ENCODE data around the gene RARS1. TPM values are rescaled to one million over a fixed set of nuclear protein-coding genes. Genes with fewer than 3 reads are reported as not detected.

The RARS1 gene
- total and polyA plus RNA-seq, 2 donors from 2014 or later, result 35.5 to 62.8 TPM

GRCh38 chr5:168467755-168468330, 18.4 kb upstream of the RARS1 start:
- Histone ChIP-seq H3K4me3 (ENCODE audit: low read length in 3 of 3) (no peak overlapping the region), H3K36me3 (ENCODE audit: control insufficient read depth in 2 of 3, insufficient read depth in 3 of 3, low read length in 3 of 3) (peaks cover 0 to 48% (median 32%) of the 10 kb centered on the region in 3 donors), H3K27ac (ENCODE audit: low read depth in 2 of 2, low read length in 2 of 2) (no peak overlapping the region), H3K4me1 (ENCODE audit: control insufficient read depth in 2 of 3, insufficient read depth in 2 of 3, low read depth in 1 of 3, low read length in 3 of 3) (peaks cover 0 to 2% (median 0%) of the 10 kb centered on the region in 3 donors), H3K9me3 (ENCODE audit: control insufficient read depth in 2 of 3, insufficient read depth in 1 of 3, low read length in 3 of 3) (no peaks in the 10 kb centered on the region), H3K9ac (ENCODE audit: low read length in 3 of 3) (no peak overlapping the region), H3K27me3 (ENCODE audit: control insufficient read depth, insufficient read depth, low read length) (no peaks in the 10 kb centered on the region)
- intact Hi-C loops (cut with DNase I), result no loop called here
- no peak for DNase-seq
- no peak for FAIRE-seq
- no peak for TF ChIP-seq CTCF (IDR thresholded peaks at IDR 0.05; ENCODE audit: borderline replicate concordance, extremely low read depth, insufficient read depth)

DNA sequence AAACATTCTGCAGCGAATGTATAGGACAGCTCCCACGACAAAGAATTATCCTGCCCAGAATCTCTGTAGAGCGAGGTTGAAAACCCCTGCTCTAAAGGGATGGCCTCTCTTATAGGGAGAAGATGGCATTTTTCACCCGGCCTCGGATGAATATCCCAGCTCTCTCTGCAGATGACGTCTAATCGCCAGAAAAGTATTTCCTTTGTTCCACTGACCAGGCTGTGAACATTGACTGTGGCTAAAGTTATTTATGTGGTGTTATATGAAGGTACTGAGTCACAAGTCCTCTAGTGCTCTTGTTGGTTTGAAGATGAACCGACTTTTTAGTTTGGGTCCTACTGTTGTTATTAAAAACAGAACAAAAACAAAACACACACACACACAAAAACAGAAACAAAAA, 17.4 kb upstream of the RARS1 start:
- no peak for DNase-seq
- no peak for FAIRE-seq
- H3K36me3 ChIP-seq (ENCODE audit: control insufficient read depth in 2 of 3, insufficient read depth in 3 of 3, low read length in 3 of 3), result peaks cover 0 to 47% (median 32%) of the 10 kb centered on the region in 3 donors
- no peaks in the 10 kb centered on the region for H3K9me3 ChIP-seq (ENCODE audit: control insufficient read depth in 2 of 3, insufficient read depth in 1 of 3, low read length in 3 of 3)
- no peaks in the 10 kb centered on the region for H3K27me3 ChIP-seq (ENCODE audit: control insufficient read depth, insufficient read depth, low read length)
- H3K9ac ChIP-seq (ENCODE audit: low read length in 3 of 3), result no peak overlapping the region
- TF ChIP-seq CTCF (IDR thresholded peaks at IDR 0.05; ENCODE audit: borderline replicate concordance, extremely low read depth, insufficient read depth), result no peak
- H3K27ac ChIP-seq (ENCODE audit: low read depth in 2 of 2, low read length in 2 of 2), result no peak overlapping the region
- intact Hi-C loops (cut with DNase I), result no loop called here
- H3K4me1 ChIP-seq (ENCODE audit: control insufficient read depth in 2 of 3, insufficient read depth in 2 of 3, low read depth in 1 of 3, low read length in 3 of 3), result peaks cover 0 to 2% (median 0%) of the 10 kb centered on the region in 3 donors
- no peak overlapping the region for H3K4me3 ChIP-seq (ENCODE audit: low read length in 3 of 3)

GRCh38 chr5:168469816-168470215, 16.5 kb upstream of the RARS1 start:
- H3K27me3 ChIP-seq (ENCODE audit: control insufficient read depth, insufficient read depth, low read length), result no peaks in the 10 kb centered on the region
- H3K36me3 ChIP-seq (ENCODE audit: control insufficient read depth in 2 of 3, insufficient read depth in 3 of 3, low read length in 3 of 3), result peaks cover 0 to 47% (median 24%) of the 10 kb centered on the region in 3 donors
- no peak overlapping the region for H3K4me3 ChIP-seq (ENCODE audit: low read length in 3 of 3)
- TF ChIP-seq CTCF (IDR thresholded peaks at IDR 0.05; ENCODE audit: borderline replicate concordance, extremely low read depth, insufficient read depth), result no peak
- intact Hi-C loops (cut with DNase I), result no loop called here
- DNase-seq, result no peak
- H3K27ac ChIP-seq (ENCODE audit: low read depth in 2 of 2, low read length in 2 of 2), result no peak overlapping the region
- H3K9me3 ChIP-seq (ENCODE audit: control insufficient read depth in 2 of 3, insufficient read depth in 1 of 3, low read length in 3 of 3), result no peaks in the 10 kb centered on the region
- no peak for FAIRE-seq
- no peaks in the 10 kb centered on the region for H3K4me1 ChIP-seq (ENCODE audit: control insufficient read depth in 2 of 3, insufficient read depth in 2 of 3, low read depth in 1 of 3, low read length in 3 of 3)
- H3K9ac ChIP-seq (ENCODE audit: low read length in 3 of 3), result no peak overlapping the region

- Histone ChIP-seq H3K27me3 (ENCODE audit: control insufficient read depth, insufficient read depth, low read length) (no peaks in the 10 kb centered on the region), H3K9me3 (ENCODE audit: control insufficient read depth in 2 of 3, insufficient read depth in 1 of 3, low read length in 3 of 3) (no peaks in the 10 kb centered on the region), H3K9ac (ENCODE audit: low read length in 3 of 3) (no peak overlapping the region), H3K4me1 (ENCODE audit: control insufficient read depth in 2 of 3, insufficient read depth in 2 of 3, low read depth in 1 of 3, low read length in 3 of 3) (no peaks in the 10 kb centered on the region), H3K27ac (ENCODE audit: low read depth in 2 of 2, low read length in 2 of 2) (no peak overlapping the region), H3K36me3 (ENCODE audit: control insufficient read depth in 2 of 3, insufficient read depth in 3 of 3, low read length in 3 of 3) (peaks cover 0 to 35% (median 17%) of the 10 kb centered on the region in 3 donors), H3K4me3 (ENCODE audit: low read length in 3 of 3) (no peak overlapping the region)
- DNase-seq (no peak), FAIRE-seq (no peak)
- TF ChIP-seq CTCF (IDR thresholded peaks at IDR 0.05; ENCODE audit: borderline replicate concordance, extremely low read depth, insufficient read depth), result no peak
- intact Hi-C loops (cut with DNase I), result no loop called here
Observed at GRCh38 chr5:168471785-168472184, 14.5 kb upstream of the RARS1 start.
